Mesenchymal stem cell (in vitro differentiated cells and primary cell): ENCODE measurements around the gene SPAG4.

Experiments used
- DNase-seq: peaks from one replicate; pipeline ENCODE4 v3.0.0-alpha.2; 2013
- H2AFZ ChIP-seq: one replicate; pipeline ENCODE4 v1.6.1; 2013; ENCODE audit warnings: low read depth, mild to moderate bottlenecking, control low read depth, inconsistent platforms, low read length, moderate library complexity
- H2AK5ac ChIP-seq: 2 replicates; pipeline ENCODE4 v1.6.1; 2013; ENCODE audit warnings: low read length, moderate library complexity, mild to moderate bottlenecking, inconsistent platforms; ENCODE audit not compliant: severe bottlenecking
- H2BK120ac ChIP-seq: one replicate; pipeline ENCODE4 v1.6.1; 2013; ENCODE audit warnings: low read depth, mild to moderate bottlenecking, inconsistent platforms, low read length, moderate library complexity
- H2BK12ac ChIP-seq, 2 experiments: one replicate each; pipeline ENCODE4 v1.6.1; 2013; ENCODE audit warnings: inconsistent platforms in 2 of 2, low read length in 2 of 2, mild to moderate bottlenecking in 2 of 2, moderate library complexity in 2 of 2, control low read depth in 1 of 2
- H2BK15ac ChIP-seq: one replicate; pipeline ENCODE4 v1.6.1; 2013; ENCODE audit warnings: mild to moderate bottlenecking, low read depth, inconsistent platforms; ENCODE audit not compliant: poor library complexity, severe bottlenecking
- H2BK5ac ChIP-seq: 2 replicates; pipeline ENCODE4 v1.6.1; 2013; ENCODE audit warnings: low read depth, mild to moderate bottlenecking, low read length, control low read depth, inconsistent platforms; ENCODE audit not compliant: poor library complexity, severe bottlenecking
- H3K14ac ChIP-seq, 2 experiments: one replicate each; pipeline ENCODE4 v1.6.1; 2013; ENCODE audit warnings: inconsistent platforms in 2 of 2, low read length in 2 of 2, control low read depth in 1 of 2, mild to moderate bottlenecking in 1 of 2, moderate library complexity in 1 of 2
- H3K18ac ChIP-seq, 2 experiments: one replicate each; pipeline ENCODE4 v1.6.1; 2013; ENCODE audit warnings: inconsistent platforms in 2 of 2, low read length in 2 of 2, control low read depth in 1 of 2, low read depth in 1 of 2, mild to moderate bottlenecking in 1 of 2
- H3K23ac ChIP-seq, 2 experiments: one replicate each; pipeline ENCODE4 v1.6.1; 2013; ENCODE audit warnings: inconsistent platforms in 2 of 2, low read length in 2 of 2, mild to moderate bottlenecking in 2 of 2, moderate library complexity in 2 of 2, control low read depth in 1 of 2
- H3K27ac ChIP-seq: 2 replicates; pipeline ENCODE4 v1.5.1; 2013; ENCODE audit warnings: mild to moderate bottlenecking, moderate library complexity, low read length, control low read depth, inconsistent platforms; ENCODE audit not compliant: poor library complexity, severe bottlenecking
- H3K27me3 ChIP-seq, 2 experiments: 2 replicates each; pipeline versions ENCODE4 v1.6.1 to v1.7.0; 2013; ENCODE audit warnings: low read length in 2 of 2, mild to moderate bottlenecking in 2 of 2, moderate library complexity in 2 of 2, control low read depth in 1 of 2, inconsistent platforms in 1 of 2; ENCODE audit not compliant: control insufficient read depth in 1 of 2, insufficient read depth in 1 of 2
- H3K36me3 ChIP-seq, 2 experiments: 2 replicates each; pipeline versions ENCODE4 v1.6.1 to v1.7.0; 2013; ENCODE audit warnings: low read length in 2 of 2, control low read depth in 1 of 2, inconsistent platforms in 1 of 2, low read depth in 1 of 2, mild to moderate bottlenecking in 1 of 2; ENCODE audit not compliant: insufficient read depth in 2 of 2, control insufficient read depth in 1 of 2
- H3K4ac ChIP-seq, 2 experiments: one replicate each; pipeline ENCODE4 v1.6.1; 2013; ENCODE audit warnings: inconsistent platforms in 2 of 2, low read length in 2 of 2, mild to moderate bottlenecking in 2 of 2, moderate library complexity in 2 of 2, control low read depth in 1 of 2, low read depth in 1 of 2
- H3K4me1 ChIP-seq: 2 replicates; pipeline ENCODE4 v1.6.1; 2013; ENCODE audit warnings: low read depth, low read length, control low read depth; ENCODE audit not compliant: control insufficient read depth, insufficient read depth
- H3K4me2 ChIP-seq: 2 replicates; pipeline ENCODE4 v1.6.1; 2013; ENCODE audit warnings: low read length, mild to moderate bottlenecking, inconsistent platforms; ENCODE audit not compliant: poor library complexity, severe bottlenecking
- H3K4me3 ChIP-seq, 2 experiments: 2 replicates each; pipeline versions ENCODE4 v1.5.1 to v1.7.0; 2013; ENCODE audit warnings: low read length in 2 of 2, mild to moderate bottlenecking in 2 of 2, control low read depth in 1 of 2, low read depth in 1 of 2; ENCODE audit not compliant: insufficient read depth in 1 of 2
- H3K79me1 ChIP-seq: replicated peaks from 2 replicates; pipeline ENCODE4 v1.6.1; 2013; ENCODE audit warnings: mild to moderate bottlenecking, control low read depth, low read length, inconsistent platforms; ENCODE audit not compliant: poor library complexity, severe bottlenecking
- H3K9ac ChIP-seq: 2 replicates; pipeline ENCODE4 v1.7.0; 2013; ENCODE audit warnings: mild to moderate bottlenecking, low read length, moderate library complexity
- H3K9me3 ChIP-seq: 2 replicates; pipeline ENCODE4 v1.7.0; 2013; ENCODE audit warnings: mild to moderate bottlenecking, low read length; ENCODE audit not compliant: control insufficient read depth
- H4K8ac ChIP-seq: one replicate; pipeline ENCODE4 v1.6.1; 2013; ENCODE audit warnings: inconsistent platforms, mild to moderate bottlenecking, low read length, moderate library complexity
- H4K91ac ChIP-seq: one replicate; pipeline ENCODE4 v1.6.1; 2013; ENCODE audit warnings: mild to moderate bottlenecking, low read length, inconsistent platforms
- WGBS: methylation state at CpG from one replicate; pipeline ENCODE4 v1.1.7; 2013; ENCODE audit warnings: mixed read lengths; 5-methylcytosine and 5-hydroxymethylcytosine counted together

Gene SPAG4

GRCh38 chr20:35640724-35641123 lies 25.1 kb downstream of the SPAG4 start:
- Histone ChIP-seq H2AFZ (no peak overlapping the region), H2BK12ac (no peak overlapping the region), H2AK5ac (no peak overlapping the region), H4K8ac (no peak overlapping the region), H2BK5ac (no peak overlapping the region), H3K4me1 (peaks cover 3% of the 10 kb centered on the region), H3K4ac (no peak overlapping the region), H3K4me2 (no peak overlapping the region), H2BK120ac (no peak overlapping the region), H3K9me3 (no peaks in the 10 kb centered on the region), H3K36me3 (peaks cover 3 to 14% of the 10 kb centered on the region in 2 experiments), H3K4me3 (no peak overlapping the region), H3K27me3 (no peaks in the 10 kb centered on the region), H3K79me1 (peaks cover 23% of the 10 kb centered on the region), H3K27ac (no peak overlapping the region), H3K18ac (no peak overlapping the region), H2BK15ac (no peak overlapping the region), H3K23ac (no peak overlapping the region), H3K9ac (no peak overlapping the region), H3K14ac (no peak overlapping the region), H4K91ac (no peak overlapping the region)
- 93% methylated on average over 3 of the region's 3 CpGs for WGBS
- no peak for DNase-seq

GRCh38 chr20:35641743-35642142 lies 26.1 kb downstream of the SPAG4 start:
- Histone ChIP-seq H3K79me1 (peaks cover 18% of the 10 kb centered on the region), H2BK12ac (no peak overlapping the region), H2BK15ac (no peak overlapping the region), H3K18ac (no peak overlapping the region), H4K91ac (no peak overlapping the region), H3K27me3 (no peaks in the 10 kb centered on the region), H4K8ac (no peak overlapping the region), H3K4me3 (no peak overlapping the region), H3K14ac (no peak overlapping the region), H3K4ac (no peak overlapping the region), H3K4me1 (peaks cover 3% of the 10 kb centered on the region), H3K27ac (no peak overlapping the region), H3K9me3 (no peaks in the 10 kb centered on the region), H3K4me2 (no peak overlapping the region), H3K23ac (no peak overlapping the region), H3K9ac (no peak overlapping the region), H2AFZ (no peak overlapping the region), H2AK5ac (no peak overlapping the region), H3K36me3 (peaks cover 3 to 14% of the 10 kb centered on the region in 2 experiments), H2BK5ac (no peak overlapping the region), H2BK120ac (no peak overlapping the region)
- DNase-seq = no peak
- WGBS = 96% methylated on average over 4 of the region's 4 CpGs

- no peak overlapping the region for H3K18ac ChIP-seq
- H2AK5ac ChIP-seq = no peak overlapping the region
- H3K4me2 ChIP-seq = no peak overlapping the region
- no peak overlapping the region for H4K91ac ChIP-seq
- DNase-seq = no peak
- H3K4me1 ChIP-seq = no peaks in the 10 kb centered on the region
- H3K9me3 ChIP-seq = no peaks in the 10 kb centered on the region
- no peak overlapping the region for H2BK120ac ChIP-seq
- no peaks in the 10 kb centered on the region for H3K27me3 ChIP-seq
- H2BK5ac ChIP-seq = no peak overlapping the region
- no peak overlapping the region for H3K23ac ChIP-seq
- H3K4me3 ChIP-seq = no peak overlapping the region
- no peak overlapping the region for H4K8ac ChIP-seq
- H3K4ac ChIP-seq = no peak overlapping the region
- 98% methylated on average over 7 of the region's 7 CpGs for WGBS
- no peak overlapping the region for H2BK12ac ChIP-seq
- no peak overlapping the region for H2BK15ac ChIP-seq
- H3K9ac ChIP-seq = no peak overlapping the region
- peaks cover 9 to 16% of the 10 kb centered on the region in 2 experiments for H3K36me3 ChIP-seq
- no peak overlapping the region for H3K14ac ChIP-seq
- H2AFZ ChIP-seq = no peak overlapping the region
- H3K79me1 ChIP-seq = peaks cover 20% of the 10 kb centered on the region
- no peak overlapping the region for H3K27ac ChIP-seq
Observed at GRCh38 chr20:35643045-35643444, 27.4 kb downstream of the SPAG4 start.

GRCh38 chr20:35644806-35645205 lies 29.2 kb downstream of the SPAG4 start:
- Histone ChIP-seq H3K36me3 (peaks cover 9 to 16% of the 10 kb centered on the region in 2 experiments), H2BK120ac (no peak overlapping the region), H3K9me3 (no peaks in the 10 kb centered on the region), H3K4me3 (no peak overlapping the region), H3K4me1 (no peaks in the 10 kb centered on the region), H3K18ac (no peak overlapping the region), H2BK12ac (no peak overlapping the region), H4K8ac (no peak overlapping the region), H3K27me3 (no peaks in the 10 kb centered on the region), H3K23ac (no peak overlapping the region), H3K4ac (no peak overlapping the region), H4K91ac (no peak overlapping the region), H2BK5ac (no peak overlapping the region), H3K14ac (no peak overlapping the region), H2AK5ac (no peak overlapping the region), H2BK15ac (no peak overlapping the region), H2AFZ (no peak overlapping the region), H3K79me1 (peaks cover 20% of the 10 kb centered on the region), H3K4me2 (no peak overlapping the region), H3K9ac (no peak overlapping the region), H3K27ac (no peak overlapping the region)
- 90% methylated on average over 2 of the region's 2 CpGs for WGBS
- DNase-seq = no peak
